ENCODE data around the gene PLD1. TPM values are rescaled to one million over a fixed set of nuclear protein-coding genes. Genes with fewer than 3 reads are reported as not detected.
"Not testable (repeated sequence)": the region's sequence is repeated elsewhere in the genome, so short reads cannot be mapped to it uniquely, and the experiment has no call there.

The PLD1 gene
- total RNA-seq, 1 experiment from 2014 or later: 6.2 TPM

GRCh38 chr3:171815973-171816595 lies 5.8 kb upstream of the PLD1 start:
- DNase-seq (ENCODE audit: low read depth): no peak

DNA sequence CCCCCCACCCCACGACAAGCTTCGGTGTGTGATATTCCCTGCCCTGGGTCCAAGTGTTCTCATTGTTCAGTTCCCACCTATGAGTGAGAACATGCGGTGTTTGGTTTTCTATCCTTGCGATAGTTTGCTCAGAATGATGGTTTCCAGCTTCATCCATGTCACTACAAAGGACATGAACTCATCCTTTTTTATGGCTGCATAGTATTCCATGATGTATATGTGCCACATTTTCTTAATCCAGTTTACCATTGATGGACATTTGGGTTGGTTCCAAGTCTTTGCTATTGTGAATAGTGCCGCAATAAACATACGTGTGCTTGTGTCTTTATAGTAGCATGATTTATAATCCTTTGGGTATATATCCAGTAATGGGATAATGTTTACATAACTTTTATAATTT lies 4.4 kb upstream of the PLD1 start:
- not testable (repeated sequence) for DNase-seq (ENCODE audit: low read depth)

DNA sequence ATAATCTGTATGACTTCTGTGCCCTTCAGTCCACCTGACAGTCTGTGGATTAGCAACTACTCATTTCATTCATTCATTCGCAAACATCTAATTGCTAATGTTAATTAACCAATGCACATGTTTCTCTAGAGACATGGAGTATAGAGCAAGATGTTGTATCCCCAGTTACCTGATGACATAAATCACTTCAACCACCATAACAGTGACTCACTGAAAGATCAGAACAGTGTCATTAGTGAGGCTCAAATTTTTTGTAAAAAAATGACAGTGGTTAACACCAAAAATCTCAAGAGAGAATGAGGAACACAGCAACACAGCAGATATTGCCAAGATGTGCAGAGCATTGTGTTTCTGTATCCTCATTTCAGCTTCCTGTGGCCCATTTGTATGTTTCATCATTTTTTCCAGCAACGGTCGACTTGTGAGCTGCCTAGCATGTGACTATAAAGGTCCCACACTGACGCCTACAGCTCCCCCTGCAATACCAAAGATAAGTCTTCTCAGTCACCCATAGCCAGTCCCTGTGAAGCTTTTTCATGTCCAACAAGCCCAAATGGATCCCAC lies 3.7 kb upstream of the PLD1 start:
- no peak for DNase-seq (ENCODE audit: low read depth)

DNA sequence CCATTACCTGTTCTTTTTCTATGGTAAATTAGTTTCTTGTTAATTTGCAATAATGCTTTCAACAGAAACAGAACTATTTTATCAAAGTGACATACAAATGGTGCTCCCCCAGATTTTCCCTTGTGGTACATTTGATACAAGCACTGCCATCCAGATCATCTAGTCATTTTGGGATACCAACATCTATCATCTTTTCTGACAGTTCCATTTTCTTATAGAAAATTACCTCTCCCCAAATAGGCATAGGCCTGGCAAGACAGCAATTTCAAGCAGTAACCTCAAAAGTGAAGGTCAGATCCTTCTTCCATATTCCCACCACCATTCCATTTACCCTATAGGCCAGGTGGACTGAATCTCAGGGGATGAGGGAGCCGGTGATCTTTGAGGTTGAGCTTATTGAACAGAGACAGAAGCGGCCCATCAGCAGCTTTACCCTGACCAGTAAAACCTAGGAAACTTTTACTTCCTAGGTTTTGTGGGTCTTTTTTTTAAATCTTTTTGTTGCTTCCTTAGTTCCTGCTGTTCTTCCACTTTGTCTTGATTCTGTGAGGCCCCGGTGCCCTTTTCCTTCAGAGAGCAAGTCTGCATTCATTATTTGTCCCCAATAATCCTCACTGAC lies 3.1 kb upstream of the PLD1 start:
- no peak for DNase-seq (ENCODE audit: low read depth)

DNA sequence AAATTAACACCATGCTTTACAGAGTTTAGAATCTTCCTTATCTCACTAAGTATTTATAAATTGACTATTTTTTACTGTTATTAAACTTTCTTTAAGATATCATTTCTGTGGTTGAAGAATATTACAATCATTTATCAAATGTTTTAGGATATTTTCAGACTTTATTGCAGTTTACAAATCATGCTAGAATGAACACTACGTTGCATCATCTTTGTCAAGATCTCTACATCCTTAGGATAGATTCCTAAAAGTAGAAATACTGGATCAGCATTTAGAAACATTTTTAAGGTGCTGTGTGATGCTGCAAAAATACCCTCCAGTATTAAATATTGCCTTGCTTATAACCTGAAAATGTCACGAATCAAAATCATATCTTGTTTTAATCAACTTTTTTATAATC lies 2.5 kb upstream of the PLD1 start:
- DNase-seq (ENCODE audit: low read depth): no peak

- peak; percentile 61 for DNase-seq (ENCODE audit: low read depth)
These were observed 1.6 kb upstream of the PLD1 start for GRCh38 chr3:171811913-171812335.

- DNase-seq (ENCODE audit: low read depth): peak; percentile 43
These were observed 1.1 kb upstream of the PLD1 start for GRCh38 chr3:171811295-171811912.

- no peak for DNase-seq (ENCODE audit: low read depth)
These were observed 479 bp upstream of the PLD1 start for GRCh38 chr3:171810629-171811294.

- DNase-seq (ENCODE audit: low read depth): no peak
These were observed 747 bp downstream of the PLD1 start for GRCh38 chr3:171809611-171809860.

- no peak for DNase-seq (ENCODE audit: low read depth)
These were observed 2.5 kb downstream of the PLD1 start for GRCh38 chr3:171807806-171808205.

- no peak for DNase-seq (ENCODE audit: low read depth)
These were observed 3.1 kb downstream of the PLD1 start for GRCh38 chr3:171807129-171807675.

DNA sequence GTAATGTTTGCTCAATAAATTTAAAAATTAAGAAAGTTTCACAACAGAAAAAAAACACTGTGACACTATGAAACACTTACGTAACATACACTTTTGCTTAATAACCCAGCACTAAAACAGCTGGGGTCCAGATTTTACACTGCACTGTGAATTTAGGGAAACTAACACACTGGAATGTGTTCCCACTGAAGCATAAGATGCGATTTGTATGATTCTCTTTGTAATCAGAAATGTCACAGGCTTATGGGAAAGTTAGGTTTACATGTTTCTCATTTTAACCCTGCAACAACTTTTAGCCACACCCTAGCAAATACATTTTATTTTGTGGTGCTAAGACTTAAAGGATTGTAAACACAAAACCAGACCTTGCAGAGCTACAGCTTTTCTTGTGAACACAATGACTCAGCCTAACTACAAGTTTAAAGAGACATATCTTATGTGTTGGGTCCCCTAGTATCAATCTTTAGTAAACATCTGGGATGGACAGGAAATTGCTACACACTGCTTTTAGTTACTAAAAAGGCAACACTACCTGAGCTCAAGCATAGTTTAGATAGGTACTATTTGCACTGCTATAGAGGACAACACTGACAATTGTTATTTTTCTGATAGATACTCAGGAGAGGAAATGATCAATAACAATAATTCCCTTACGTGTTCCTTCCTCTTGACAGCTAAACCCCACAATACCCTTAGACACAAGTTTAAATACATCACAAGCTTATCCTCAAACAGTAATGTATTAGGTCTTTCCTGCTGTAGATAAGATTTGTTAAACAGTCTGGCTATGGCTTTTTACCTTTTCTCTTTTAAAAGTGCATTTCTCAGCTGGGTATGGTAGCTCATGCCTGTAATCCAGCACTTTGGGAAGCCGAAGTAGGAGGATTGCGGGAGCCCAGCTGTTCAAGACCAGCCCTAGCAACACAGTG lies 3.8 kb downstream of the PLD1 start:
- peak; percentile 69 for DNase-seq (ENCODE audit: low read depth)

- no peak for DNase-seq (ENCODE audit: low read depth)
These were observed 4.6 kb downstream of the PLD1 start for GRCh38 chr3:171805687-171806086.

DNA sequence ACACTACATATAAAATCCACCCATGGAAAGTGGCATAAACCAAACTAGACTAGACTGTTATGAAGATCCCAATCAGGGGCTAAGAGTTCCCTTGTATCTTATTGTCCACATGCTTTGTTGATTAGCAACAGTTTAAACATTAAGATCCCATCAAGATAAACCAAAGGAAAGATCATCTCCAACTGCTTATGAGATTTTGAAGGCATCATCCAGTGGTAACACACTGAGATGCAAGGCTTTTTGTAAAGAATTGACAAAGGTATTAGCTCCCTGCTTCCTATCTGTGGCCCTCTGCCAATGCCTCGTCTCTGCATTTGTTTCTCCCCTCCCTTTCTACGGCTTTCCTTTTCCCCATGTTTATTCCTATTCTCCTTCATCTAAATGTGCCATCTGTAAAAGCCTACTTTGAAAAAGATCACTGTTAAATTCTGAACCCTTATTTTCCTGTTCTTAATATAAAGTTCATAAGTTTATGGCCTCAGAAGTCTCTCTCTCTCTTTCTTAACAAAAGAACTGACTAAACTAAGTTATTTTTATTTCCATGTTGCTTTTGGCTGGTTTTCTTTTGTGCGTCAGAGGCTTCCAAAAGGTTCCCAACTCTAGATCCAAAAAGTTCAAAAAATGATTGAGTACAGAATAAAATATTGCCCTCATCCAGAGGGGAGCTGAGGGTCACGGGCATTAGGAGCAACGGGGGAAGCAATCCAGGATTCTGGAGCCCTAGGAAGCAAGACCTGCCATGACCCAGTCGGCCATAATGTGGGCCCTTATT lies 5.5 kb downstream of the PLD1 start:
- no peak for DNase-seq (ENCODE audit: low read depth)

DNA sequence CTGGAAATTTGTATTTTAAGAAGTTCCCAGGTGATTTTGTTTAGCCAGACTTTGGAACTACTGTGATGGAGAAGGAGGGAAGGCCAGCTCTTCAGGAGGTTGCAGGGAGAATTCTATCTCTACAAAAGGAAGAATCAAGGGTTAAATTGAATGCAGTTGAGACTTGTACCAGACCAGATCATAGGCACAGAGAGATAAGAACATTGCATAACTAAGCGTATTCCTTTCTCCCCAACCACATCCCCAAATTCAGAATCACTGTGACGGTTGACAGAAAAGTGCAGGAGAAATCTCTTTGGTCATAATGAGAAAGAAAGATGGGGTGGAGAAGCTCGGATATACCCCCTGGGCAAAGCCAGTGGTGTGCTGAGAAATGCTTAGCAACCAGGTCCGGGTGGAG lies 7.2 kb downstream of the PLD1 start:
- DNase-seq (ENCODE audit: low read depth): no peak

GRCh38 chr3:171802590-171802956 lies 7.7 kb downstream of the PLD1 start:
- no peak for DNase-seq (ENCODE audit: low read depth)

DNA sequence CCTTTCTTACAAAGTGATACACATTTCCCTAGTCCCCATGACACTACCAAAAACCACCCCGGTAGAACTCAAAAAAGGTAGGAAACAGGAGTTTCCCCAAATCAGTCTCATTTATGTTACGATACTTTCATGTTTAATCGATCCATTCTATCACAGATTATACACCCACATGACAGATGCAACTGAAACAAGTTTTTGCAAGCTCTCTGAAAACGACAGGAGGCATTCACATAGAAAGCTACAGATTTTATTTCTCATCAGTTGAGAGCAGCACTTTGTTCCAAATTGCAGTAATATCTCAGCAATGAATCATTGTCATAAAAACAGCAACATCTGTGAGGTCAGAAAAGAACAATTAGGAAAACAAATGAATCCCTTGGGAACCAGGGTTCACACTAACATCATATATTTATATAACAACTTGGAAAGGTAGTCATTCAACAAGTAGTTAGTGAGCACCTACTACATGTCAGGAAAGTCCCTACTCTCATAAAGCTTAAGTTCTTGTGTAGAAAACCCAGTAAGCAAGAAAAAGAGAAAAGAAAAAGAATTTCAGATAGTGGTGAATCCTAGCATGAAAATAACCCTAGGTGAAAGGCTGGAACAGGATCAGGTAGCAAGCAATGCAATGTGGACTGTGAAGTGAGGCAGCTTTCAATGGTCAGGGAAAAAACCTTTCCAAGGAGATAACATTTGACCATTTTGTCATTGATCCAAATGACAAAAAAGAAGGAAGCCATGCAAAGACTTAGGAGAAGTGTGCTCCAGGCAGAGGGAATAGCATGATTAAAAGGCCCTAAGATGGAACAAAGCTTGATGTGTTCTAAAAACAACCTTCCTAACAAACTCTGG lies 8.3 kb downstream of the PLD1 start:
- DNase-seq (ENCODE audit: low read depth): peak; percentile 89

GRCh38 chr3:171799501-171799900 lies 10.8 kb downstream of the PLD1 start:
- DNase-seq (ENCODE audit: low read depth): no peak

DNA sequence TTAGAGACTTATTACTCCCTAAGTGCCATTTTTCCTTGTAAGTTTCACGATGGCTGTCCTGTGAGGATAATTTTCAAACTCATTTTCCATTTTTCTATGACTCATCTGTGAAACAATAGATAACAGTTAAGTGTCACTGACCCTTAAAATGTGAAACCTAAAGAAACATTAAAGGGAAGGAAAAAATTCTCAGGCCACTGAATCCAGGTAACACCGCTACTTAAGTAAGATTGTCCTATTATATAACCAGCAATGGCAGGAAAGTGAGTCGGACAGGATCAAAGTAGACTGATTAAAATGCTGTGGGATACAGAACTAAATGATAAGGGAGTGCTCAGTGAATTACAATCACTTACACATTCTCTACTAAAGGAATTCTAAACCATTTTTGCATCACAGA lies 12.4 kb downstream of the PLD1 start:
- DNase-seq (ENCODE audit: low read depth): no peak
